ENCODE data around the gene DLG2. TPM values are rescaled to one million over a fixed set of nuclear protein-coding genes. Genes with fewer than 3 reads are reported as not detected.

DLG2 gene
- total and polyA plus RNA-seq, 7 donors = 0.23 to 5.3 (median 3.4) TPM

GRCh38 chr11:83471831-83472727 is 2155.1 kb downstream of the DLG2 start:
- no peaks in the 10 kb centered on the region for H3K4me1 ChIP-seq
- WGBS, 3 donors = 71 to 83% (median 73%) methylated on average over 5 of the region's 5 CpGs
- TF ChIP-seq CTCF (IDR thresholded peaks at IDR 0.05) = no peak
- intact Hi-C loops (cut with DNase I) = no loop called here
- DNase-seq (no peak), ATAC-seq (no peak)
- H3K9me3 ChIP-seq = no peaks in the 10 kb centered on the region
- H3K27me3 ChIP-seq (ENCODE audit: insufficient read depth in 3 of 3, low read length in 2 of 3) = no peaks in the 10 kb centered on the region
- H3K4me3 ChIP-seq = no peak overlapping the region
- no peak overlapping the region for H3K27ac ChIP-seq
- no peaks in the 10 kb centered on the region for H3K36me3 ChIP-seq (ENCODE audit: insufficient read depth in 1 of 2, low read depth in 1 of 2)

GRCh38 chr11:83467837-83468236 is 2159.3 kb downstream of the DLG2 start:
- no peak for TF ChIP-seq CTCF (IDR thresholded peaks at IDR 0.05)
- WGBS, 3 donors = 90 to 100% (median 92%) methylated on average over 1 of the region's 1 CpG
- Histone ChIP-seq H3K36me3 (ENCODE audit: insufficient read depth in 1 of 2, low read depth in 1 of 2) (no peaks in the 10 kb centered on the region), H3K27me3 (ENCODE audit: insufficient read depth in 3 of 3, low read length in 2 of 3) (no peaks in the 10 kb centered on the region), H3K9me3 (no peaks in the 10 kb centered on the region), H3K4me1 (no peaks in the 10 kb centered on the region), H3K27ac (no peak overlapping the region), H3K4me3 (no peak overlapping the region)
- ATAC-seq (no peak), DNase-seq (no peak)
- intact Hi-C loops (cut with DNase I) = no loop called here

GRCh38 chr11:83464160-83464944 is 2162.8 kb downstream of the DLG2 start:
- intact Hi-C loops (cut with DNase I) = no loop called here
- Histone ChIP-seq H3K27ac (no peak overlapping the region), H3K9me3 (no peaks in the 10 kb centered on the region), H3K27me3 (ENCODE audit: insufficient read depth in 3 of 3, low read length in 2 of 3) (no peaks in the 10 kb centered on the region), H3K4me3 (no peak overlapping the region), H3K36me3 (ENCODE audit: insufficient read depth in 1 of 2, low read depth in 1 of 2) (no peaks in the 10 kb centered on the region), H3K4me1 (no peaks in the 10 kb centered on the region)
- 43 to 57% (median 50%) methylated on average over 3 of the region's 3 CpGs for WGBS, 3 donors
- DNase-seq (no peak), ATAC-seq (no peak)
- TF ChIP-seq CTCF (IDR thresholded peaks at IDR 0.05) = no peak

- 83 to 90% (median 86%) methylated on average over 1 of the region's 1 CpG for WGBS, 3 donors
- Histone ChIP-seq H3K4me1 (no peaks in the 10 kb centered on the region), H3K27ac (no peak overlapping the region), H3K4me3 (no peak overlapping the region), H3K27me3 (ENCODE audit: insufficient read depth in 3 of 3, low read length in 2 of 3) (no peaks in the 10 kb centered on the region), H3K36me3 (ENCODE audit: insufficient read depth in 1 of 2, low read depth in 1 of 2) (no peaks in the 10 kb centered on the region), H3K9me3 (no peaks in the 10 kb centered on the region)
- intact Hi-C loops (cut with DNase I) = no loop called here
- ATAC-seq = no peak
- DNase-seq = no peak
- no peak for TF ChIP-seq CTCF (IDR thresholded peaks at IDR 0.05)
Measured at GRCh38 chr11:83459798-83460197, 2167.3 kb downstream of the DLG2 start.
